Germinal center (tissue), 1 donor: Measurements from ENCODE around the gene EIF5B.

Experiments
- DNase-seq: peaks from one replicate; pipeline ENCODE4 v3.0.0; 2012; ENCODE audit warnings: mixed read lengths, low spot score

EIF5B gene

DNA sequence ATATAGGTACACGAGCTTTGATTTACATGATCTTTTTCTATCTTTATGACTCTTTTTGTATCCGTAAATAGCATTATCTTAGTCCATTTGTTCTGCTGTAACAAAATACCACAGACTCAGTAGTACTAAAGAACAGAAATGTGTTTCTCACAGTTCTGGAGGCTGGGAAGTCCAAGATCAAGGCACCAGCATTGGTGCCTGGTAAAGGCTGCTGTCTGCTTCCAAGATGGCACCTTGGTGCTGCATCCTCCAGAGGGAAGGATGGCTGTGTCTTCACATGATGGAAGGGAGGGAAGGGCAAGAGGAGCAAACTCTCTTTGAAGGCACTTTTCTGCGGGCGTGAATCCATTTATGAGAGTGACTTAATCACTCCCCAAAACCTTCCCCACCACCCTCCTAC lies 36.0 kb downstream of the EIF5B start:
- DNase-seq, result no peak

DNA sequence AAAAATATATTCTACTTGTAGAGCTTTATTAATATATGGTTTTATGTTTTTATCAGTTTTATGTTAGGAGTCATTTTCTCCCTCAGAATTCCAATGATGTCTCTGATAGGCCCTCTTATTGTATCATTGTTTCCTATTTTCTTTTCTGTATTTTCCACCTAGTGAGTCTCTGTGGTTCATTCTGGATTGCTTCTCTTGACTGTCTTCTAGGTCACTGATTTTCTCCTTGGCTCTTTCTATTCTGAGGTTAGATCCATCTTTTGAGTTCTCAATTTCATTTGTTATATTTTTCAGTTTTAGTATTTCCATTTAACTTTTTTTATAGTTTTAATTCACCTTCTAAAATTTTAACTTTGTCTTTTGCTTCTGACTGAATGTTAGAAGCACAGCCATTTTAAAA lies 37.6 kb downstream of the EIF5B start:
- no peak for DNase-seq

DNA sequence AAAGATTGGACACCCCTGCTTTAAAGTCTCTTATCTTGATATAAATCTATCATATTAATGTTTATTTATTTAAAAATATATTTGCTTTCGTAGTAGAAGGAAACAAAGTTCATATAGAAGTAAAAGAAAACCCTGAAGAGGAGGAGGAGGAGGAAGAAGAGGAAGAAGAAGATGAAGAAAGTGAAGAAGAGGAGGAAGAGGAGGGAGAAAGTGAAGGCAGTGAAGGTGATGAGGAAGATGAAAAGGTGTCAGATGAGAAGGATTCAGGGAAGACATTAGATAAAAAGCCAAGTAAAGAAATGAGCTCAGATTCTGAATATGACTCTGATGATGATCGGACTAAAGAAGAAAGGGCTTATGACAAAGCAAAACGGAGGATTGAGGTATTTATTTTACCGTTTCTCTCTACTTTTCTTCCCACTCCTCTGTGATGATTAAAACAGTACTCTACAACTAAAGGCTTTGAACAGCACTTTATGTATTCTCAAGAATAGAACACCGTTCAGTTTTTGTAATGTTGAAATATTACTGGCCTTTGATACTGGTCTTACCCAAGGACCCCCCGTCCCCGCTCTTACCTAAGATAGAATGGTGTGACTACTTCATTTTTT lies 39.2 kb downstream of the EIF5B start:
- DNase-seq, result no peak

DNA sequence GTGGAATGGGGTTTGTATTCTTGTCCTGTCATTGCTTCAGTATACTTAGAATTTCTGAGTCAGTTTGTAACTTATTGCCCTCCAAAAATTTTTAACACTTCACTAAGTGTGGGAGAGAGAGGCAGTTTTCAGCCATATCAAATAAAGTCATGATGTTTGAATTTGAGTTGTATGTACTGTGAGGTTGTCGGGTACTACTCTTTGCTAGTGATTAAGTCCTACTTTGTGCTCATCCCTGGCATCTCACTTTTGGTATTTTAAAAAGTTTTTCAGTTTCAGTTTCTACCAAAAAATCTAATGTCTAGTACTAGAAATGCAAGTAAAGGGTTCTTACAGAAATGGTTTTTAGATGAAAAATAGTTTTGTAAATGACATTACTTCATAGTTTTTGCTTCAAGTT lies 40.7 kb downstream of the EIF5B start:
- no peak for DNase-seq

DNA sequence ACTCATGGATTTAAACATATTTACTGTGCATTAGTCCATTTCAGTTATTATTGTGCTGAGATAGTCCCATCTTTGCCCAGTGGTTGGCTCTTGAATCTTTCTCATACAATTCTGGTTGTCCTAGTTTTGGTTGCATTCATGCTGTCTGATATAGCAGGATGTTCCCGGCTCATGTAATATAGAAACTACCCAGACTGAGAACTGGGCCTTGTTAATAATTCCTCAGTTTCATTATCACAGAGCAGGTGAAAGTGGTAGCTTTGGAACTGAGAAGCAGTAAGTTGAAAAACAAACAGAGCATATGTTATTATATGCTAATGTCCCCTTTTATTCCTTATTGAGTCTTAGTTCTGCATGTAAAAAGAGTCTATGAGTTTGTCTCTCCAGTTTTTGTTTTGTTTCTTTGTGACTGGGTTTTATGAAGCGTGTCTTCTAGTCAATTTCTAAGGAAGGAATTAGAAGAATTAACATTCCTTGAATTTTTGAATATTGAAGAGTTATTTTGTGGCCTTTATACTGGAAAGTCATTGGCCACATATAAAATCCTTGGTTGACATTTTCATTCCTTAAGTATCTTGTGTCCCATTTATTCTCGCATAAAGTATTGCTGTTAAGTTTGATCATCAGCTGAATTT lies 43.3 kb downstream of the EIF5B start:
- no peak for DNase-seq

GRCh38 chr2:99382143-99382542 lies 45.0 kb downstream of the EIF5B start:
- DNase-seq, result no peak

DNA sequence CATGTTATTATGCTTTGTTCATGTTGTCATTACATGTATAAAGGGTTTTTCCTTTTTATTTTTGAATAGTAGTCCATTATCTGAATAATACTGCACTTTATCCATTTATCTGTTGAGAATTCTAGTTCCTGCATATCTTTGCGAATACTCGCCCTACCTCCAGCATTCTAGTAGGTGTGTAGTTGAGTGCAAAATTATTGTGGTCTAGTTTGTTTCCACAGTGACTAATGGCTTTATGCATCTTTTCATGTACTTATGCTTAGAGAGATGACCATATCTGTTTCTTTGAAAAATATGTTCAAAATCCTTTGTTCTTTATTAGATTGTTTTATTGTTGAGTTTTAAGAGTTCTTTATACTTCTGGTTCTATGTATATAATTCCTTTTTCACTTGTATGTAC lies 48.8 kb downstream of the EIF5B start:
- no peak for DNase-seq

- no peak for DNase-seq
Observed at GRCh38 chr2:99388892-99389291, 51.7 kb downstream of the EIF5B start.

DNA sequence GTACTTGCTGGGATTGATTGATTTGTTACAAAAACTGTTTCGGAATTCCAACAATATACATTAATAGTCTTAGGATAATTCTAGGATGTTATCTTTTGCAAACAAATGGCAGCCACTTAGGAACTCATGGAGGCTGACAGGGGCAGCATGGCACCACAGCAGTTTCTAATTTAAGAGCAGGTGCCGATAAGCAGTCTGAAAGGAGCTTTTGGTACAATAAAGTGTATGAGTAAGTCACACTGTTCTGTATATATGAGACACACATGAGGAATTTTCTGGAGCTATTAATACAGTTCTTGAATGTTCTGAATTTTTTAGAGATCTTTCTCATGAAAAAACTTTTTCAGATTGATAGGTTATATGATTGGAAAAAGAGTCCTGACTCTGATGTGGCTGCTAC lies 52.2 kb downstream of the EIF5B start:
- no peak for DNase-seq

GRCh38 chr2:99389946-99390345 lies 52.8 kb downstream of the EIF5B start:
- DNase-seq, result no peak

- no peak for DNase-seq
Observed at GRCh38 chr2:99395589-99396130, 58.5 kb downstream of the EIF5B start.

DNA sequence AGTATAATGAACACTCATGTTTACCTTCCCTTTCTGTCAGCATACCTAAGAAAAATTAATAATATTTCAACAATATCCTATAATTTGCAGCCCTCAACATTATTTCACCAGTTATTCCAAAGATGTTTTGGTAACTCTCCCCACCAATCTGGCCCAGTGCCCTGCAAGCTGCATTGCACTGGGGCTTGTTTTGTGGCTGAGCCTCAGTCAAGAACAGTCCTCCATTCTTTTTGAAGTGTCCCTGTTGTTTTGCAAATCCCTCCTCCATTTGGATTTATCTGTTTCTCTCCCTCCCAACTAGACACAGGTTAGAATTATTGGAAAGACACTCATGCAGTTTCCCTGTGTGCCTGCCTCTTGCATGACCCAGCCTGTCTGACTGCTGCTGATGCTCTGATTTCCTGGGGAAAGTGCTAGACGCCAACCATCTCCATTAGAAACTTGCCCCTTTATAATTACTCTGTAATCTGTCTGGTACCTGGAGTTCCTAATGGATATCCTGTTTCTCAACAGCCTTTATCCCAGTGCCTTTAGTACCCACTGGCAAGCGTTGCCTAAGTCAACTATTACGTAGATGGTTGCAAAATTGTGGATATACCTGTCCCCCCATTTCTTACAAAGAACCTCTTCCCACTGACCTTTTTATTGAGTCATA lies 60.2 kb downstream of the EIF5B start:
- no peak for DNase-seq

DNA sequence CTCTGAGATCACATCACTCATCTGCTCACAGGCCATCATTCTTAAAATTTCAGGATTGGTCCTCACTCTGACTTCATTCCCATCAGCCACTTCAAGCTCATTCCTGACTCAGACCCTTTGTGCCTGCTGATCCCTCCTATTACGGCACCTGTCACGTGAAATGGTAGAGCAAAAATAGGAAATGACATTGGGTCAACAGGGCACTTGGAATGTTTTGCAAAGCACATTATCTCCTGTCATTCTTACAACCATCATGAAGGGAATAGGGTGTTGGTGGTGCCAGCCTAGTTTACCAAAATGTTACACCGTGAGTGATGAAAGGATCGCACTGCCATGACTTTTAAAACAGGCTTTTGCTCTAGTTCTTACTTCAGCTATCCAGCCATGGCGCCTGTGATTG lies 61.1 kb downstream of the EIF5B start:
- DNase-seq, result no peak

DNA sequence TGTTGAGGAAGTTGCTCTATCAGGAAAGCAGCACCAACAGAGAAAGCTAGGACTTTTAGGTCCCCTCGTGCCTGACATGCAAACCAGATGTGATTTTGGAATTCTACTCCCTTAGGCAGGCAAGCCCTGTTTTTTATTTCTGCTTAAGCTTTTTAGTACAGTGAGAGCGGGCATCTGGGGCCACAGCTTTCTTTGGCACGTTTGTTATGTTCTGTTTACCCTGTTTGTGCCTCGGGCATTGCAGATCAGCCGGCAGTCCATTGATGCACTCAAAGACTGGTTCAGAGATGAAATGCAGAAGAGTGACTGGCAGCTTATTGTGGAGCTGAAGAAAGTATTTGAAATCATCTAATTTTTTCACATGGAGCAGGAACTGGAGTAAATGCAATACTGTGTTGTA lies 61.9 kb downstream of the EIF5B start:
- no peak for DNase-seq

DNA sequence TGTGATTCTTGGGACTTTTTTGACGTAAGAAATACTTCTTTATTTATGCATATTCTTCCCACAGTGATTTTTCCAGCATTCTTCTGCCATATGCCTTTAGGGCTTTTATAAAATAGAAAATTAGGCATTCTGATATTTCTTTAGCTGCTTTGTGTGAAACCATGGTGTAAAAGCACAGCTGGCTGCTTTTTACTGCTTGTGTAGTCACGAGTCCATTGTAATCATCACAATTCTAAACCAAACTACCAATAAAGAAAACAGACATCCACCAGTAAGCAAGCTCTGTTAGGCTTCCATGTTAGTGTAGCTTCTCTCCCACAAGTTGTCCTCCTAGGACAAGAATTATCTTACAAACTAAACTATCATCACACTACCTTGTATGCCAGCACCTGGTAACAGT lies 62.6 kb downstream of the EIF5B start:
- no peak for DNase-seq

GRCh38 chr2:99401841-99402240 lies 64.7 kb downstream of the EIF5B start:
- no peak for DNase-seq

DNA sequence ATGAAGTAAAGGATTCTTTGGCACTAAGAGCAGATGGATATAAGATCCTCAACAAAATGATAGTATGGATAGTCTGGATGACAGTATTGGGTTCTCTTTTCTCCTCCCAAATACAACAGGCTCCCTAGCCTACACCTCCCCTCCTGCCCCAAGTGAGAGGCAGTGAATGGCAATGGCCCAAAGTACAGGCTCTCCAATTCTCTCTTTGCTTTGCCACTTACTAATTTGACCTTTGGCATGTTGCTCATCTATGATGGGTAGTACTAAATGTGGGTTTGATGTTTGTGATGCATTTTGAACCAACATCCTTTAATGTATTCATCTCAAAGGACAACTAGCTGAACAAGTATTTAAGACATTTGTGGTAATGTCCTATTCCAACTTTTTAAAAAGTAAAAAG lies 65.9 kb downstream of the EIF5B start:
- no peak for DNase-seq

DNA sequence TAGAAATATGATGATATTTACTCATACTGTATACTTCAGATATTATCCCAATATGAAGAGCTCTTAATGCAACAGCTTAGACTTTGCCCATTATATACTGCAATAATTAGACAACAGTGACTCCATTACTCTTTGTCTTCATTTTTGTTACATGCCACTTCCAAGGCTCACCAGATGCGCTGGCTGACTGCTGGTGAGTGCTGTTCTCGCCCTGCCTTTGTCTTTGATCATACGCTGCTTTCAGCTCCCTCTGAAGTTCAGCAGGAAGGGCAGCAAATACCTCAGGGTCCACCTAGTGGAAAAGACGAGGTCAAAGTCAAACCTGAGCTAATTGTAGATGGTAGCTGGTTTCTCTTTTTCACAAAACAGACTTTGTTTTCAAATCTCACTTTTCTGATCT lies 66.3 kb downstream of the EIF5B start:
- no peak for DNase-seq

DNA sequence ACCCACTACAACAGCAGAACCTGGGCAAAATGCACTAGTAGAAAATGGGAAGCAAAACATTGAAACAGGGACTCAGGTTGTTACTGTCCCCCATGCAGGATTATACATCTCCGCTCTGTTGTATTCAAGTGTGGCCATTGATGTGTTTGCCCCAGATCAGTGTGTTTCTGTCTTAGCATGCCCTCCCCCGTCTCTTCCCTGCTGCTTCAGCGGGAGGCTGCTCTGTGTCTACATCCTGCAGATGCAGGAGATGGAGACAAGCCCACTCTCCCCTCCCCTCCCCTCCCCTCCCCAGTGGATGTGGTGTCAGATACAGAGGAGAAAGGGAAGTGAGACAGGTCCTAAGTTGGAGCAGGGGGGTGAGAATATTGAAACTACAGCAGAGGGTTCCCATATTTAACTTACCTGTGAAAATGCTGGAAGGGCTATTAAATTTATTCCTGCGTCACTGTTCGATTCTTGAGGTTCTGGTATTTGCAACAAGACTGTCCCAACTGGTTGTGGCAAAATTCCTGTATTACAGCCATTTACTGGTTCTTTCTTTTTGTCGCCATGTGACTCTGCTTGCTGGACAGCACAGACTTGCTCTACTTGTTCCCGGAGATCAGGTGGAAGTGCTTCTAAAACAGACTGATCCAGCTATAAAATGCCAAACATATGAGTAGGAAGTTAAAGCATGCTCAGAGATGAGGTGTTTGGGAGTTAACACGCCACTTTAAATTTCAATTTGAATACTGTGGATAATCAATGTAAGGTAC lies 67.0 kb downstream of the EIF5B start:
- no peak for DNase-seq

- no peak for DNase-seq
Observed at GRCh38 chr2:99404797-99405669, 67.8 kb downstream of the EIF5B start.

DNA sequence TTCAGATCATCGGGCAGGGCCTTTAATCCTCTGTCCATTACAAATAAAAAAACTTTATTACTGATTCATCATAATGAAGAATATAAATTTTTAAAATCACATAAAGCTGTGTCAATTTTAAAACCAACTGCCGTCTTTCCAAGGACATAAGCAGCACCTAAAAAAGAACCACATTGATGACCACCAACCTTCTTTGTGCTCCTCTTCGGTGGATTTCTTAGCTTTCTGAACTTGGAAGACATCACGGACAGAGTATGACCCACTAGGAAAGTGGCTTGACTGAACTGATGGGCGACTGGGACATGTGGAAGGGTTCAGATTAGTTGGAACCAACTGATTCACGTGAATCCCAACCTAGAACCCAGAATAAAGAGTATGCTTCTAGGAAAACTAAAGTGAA lies 68.9 kb downstream of the EIF5B start:
- no peak for DNase-seq

- DNase-seq, result no peak
Observed at GRCh38 chr2:99410276-99410675, 73.1 kb downstream of the EIF5B start.
